Activated T-cell treated with anti-CD3 and anti-CD28 coated beads for 1 hour (primary cell): ENCODE results near the gene BEND6.
"Not testable (repeated sequence)": the region's sequence is repeated elsewhere in the genome, so short reads cannot be mapped to it uniquely, and the experiment has no call there.

ENCODE experiments used
- DNase-seq: peaks from one replicate; pipeline ENCODE4 v3.0.0-alpha.2; 2020; ENCODE audit warnings: low read depth

Gene BEND6

DNA sequence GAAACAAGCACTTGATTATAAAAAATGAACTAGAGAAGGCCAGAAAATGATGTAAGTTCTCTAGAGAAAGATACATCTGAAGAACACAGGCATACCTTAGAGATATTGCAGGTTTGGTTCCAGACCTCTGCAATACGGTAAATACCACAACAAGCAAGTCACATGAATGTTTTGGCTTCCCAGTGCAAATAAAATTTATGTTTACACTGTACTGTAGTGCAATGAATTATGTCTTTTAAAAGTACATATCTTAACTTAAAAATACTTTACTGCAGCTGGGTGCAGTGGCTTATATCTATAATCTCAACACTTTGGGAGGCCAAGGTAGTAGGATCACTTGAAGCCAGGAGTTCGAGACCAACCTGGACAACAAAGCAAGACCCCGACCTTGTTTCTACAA, 80.6 kb downstream of the BEND6 start:
- DNase-seq = no peak

GRCh38 chr6:57038906-57039305, 84.0 kb downstream of the BEND6 start:
- DNase-seq = no peak

DNA sequence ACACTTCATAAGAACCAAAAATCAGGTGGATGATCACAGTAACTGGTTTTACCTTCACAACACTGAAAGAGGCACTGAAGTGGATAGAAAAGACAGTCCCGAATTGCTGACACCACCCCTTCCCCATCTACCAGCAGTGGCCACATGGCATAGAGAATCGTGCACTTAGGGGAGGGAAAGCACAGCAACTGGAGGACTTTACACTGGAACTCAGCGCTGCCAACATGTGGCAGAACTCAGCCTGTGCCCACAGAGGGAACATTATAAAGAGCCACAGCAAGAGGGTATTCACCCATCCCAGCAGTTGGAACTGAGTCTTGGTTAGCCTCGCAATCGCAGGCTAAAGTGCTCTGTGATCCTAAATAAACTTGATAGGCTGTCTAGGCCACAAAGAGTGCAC, 85.1 kb downstream of the BEND6 start:
- no peak for DNase-seq

DNA sequence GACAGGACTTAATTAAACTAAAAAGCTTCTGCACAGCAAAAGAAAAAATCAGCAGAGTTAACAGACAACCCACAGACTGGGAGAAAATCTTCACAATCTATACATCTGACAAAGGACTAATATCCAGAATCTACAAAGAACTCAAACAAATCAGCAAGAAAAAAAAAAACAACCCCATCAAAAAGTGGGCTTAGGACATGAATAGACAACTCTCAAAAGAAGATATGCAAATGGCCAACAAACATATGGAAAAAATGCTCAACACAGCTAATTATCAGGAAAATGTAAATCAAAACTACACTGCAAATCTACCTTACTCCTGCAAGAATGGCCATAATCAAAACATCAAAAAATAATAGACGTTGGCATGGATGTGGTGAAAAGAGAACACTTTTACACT, 89.2 kb downstream of the BEND6 start:
- DNase-seq = not testable (repeated sequence)

- DNase-seq = no peak
Observed at GRCh38 chr6:57044568-57044967, 89.7 kb downstream of the BEND6 start.

GRCh38 chr6:57046332-57047256, 91.7 kb downstream of the BEND6 start, which contains the start of gene KIAA1586:
KIAA1586 (plus strand) TSS chr6:57046693; CDS start chr6:57046756, 63 bp downstream.
- peak; percentile 60 for DNase-seq

GRCh38 chr6:57047257-57047585, 92.3 kb downstream of the BEND6 start:
- DNase-seq = not testable (repeated sequence)

DNA sequence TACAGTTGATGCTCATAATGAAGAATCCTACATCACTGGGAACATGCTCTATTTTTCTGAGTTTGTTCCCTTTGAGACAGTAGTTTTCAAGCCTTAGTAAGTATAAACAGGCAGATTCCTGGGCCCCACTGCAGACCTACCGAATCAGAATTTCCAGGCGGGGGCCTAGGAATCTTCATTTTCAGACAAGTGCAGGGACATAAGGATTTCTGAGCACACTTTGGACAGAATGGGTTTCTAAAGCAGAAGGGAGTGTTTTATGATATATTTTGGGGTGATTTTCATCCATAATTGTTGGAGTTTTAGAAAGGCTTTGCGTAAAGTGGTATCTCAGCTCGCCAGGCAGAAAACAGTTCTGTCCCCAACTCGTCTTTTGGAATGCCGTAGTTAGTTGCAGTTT, 93.0 kb downstream of the BEND6 start:
- not testable (repeated sequence) for DNase-seq

GRCh38 chr6:57048577-57048976, 93.7 kb downstream of the BEND6 start:
- DNase-seq = no peak

GRCh38 chr6:57063847-57064246, 108.9 kb downstream of the BEND6 start:
- no peak for DNase-seq

- no peak for DNase-seq
Observed at GRCh38 chr6:57064809-57065208, 109.9 kb downstream of the BEND6 start.

- DNase-seq = no peak
Observed at GRCh38 chr6:57068061-57068460, 113.2 kb downstream of the BEND6 start.

- DNase-seq = no peak
Observed at GRCh38 chr6:57069228-57069627, 114.3 kb downstream of the BEND6 start.

GRCh38 chr6:57069920-57070331, 115.0 kb downstream of the BEND6 start:
- no peak for DNase-seq

- DNase-seq = no peak
Observed at GRCh38 chr6:57072108-57072507, 117.2 kb downstream of the BEND6 start.

DNA sequence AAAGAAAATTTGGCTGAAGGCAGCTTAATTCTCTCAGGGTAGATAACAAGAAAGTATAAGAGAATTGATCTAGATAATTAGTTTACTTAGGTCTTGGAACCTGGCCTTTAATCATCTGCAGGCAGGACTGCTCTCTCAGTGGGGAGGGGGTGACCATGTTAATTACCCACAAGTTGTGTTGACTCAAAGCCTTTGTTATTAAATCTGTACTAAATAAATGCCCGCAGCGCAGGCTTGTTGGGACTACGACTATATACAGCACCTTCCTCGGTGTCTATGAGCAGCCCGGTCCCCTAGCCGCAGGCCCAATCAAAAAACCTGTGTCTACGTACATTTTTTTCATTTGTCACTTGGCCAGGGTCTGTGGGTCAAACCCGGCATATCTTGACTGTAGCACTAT, 119.5 kb downstream of the BEND6 start:
- DNase-seq = no peak

DNA sequence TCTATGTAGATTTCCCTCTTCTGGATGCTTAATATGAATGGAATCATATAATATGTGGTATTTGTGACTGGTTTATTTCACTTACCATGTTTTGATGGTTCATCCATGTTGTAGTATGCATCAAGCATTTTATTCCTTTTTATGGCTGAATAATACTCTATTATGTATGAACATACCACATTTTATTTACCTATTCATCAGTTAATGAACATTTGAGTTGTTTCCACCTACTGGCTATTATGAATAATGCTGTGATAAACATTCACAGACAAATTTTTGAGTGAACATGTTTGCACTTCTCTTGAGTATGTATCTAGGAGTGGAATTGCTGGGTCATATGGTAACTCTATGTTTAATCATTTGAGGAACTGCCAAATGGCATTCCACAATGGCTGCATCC, 120.2 kb downstream of the BEND6 start:
- no peak for DNase-seq
